ENCODE measurements around the gene PRKCE.
"Not testable (repeated sequence)": the region's sequence is repeated elsewhere in the genome, so short reads cannot be mapped to it uniquely, and the experiment has no call there.

PRKCE gene

DNA sequence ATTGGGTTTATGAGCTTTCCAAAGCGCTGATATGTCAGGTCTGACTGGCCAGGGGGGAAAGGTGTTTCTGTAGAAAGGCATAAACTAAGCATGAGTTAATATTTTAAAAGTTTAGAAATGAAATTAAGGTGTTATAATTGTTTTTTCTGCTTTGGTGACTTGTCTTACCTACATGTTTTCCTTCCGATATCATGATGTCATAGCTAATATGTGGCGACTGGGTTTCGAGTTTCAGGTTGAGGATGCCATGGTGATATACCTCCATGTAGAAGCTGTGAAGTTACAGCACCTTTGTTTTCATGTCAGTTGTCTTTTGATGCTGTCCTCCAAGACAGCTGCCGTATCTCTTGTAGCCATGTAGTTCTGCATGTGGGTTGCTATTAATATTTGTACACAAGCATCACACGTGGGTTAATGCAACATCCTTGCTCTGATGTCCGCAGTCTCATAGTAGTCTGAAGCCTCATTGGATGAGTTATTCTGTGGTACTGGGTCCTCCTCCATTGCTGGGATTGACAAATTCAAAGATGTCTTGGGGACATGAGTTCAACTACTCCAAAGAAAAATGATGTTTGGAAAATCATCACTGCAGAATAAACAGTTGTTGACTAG lies 230.6 kb downstream of the PRKCE start:
- no peak for FAIRE-seq

DNA sequence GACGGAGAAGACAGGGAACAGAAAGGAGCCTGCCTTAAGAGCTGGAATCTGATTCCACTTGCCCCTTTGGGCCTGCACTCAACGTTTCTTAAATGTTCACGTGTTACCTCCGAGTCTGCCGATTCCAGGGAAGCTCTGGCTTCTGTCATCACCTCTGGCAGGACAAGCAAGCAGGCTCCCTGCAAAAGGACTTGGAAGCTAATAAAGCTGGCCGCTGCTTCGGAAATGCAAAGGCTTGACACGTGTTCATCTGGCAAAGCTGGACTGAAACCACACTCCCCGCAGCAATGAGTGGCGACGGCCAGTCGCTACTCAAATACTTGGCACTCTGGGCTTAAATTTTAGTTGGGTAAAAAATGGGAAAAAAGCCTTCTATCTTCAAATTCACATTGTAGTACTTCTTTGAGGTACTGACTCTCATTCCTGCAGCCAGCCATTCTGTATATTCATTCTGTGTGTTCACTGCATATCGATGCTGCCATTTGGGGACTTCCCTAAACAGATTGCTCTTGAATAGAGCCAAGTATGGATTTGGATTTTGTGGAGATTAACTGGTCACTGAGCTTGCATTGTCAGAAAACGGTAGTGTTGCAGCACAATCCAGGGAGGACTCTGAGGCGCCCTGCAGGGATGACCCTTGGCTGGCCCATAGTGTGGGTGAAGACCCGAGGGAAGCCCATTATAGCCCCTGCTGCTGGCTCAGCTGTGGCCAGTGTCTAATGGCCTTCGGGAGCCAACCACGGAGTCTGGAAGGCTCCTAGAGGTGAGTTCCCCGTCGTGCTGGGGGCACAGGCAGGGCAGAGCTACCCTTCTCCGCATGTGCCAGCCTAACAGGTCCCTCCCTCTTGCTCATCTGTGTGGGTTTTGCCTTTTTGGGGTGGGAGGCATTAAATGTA lies 231.5 kb downstream of the PRKCE start:
- DNase-seq (ENCODE audit: insufficient read length, low spot score) (no peak), FAIRE-seq (no peak)

More for the DNA sequence above, 230.6 kb downstream of the PRKCE start:
- DNase-seq (ENCODE audit: insufficient read length, low spot score): no peak

DNA sequence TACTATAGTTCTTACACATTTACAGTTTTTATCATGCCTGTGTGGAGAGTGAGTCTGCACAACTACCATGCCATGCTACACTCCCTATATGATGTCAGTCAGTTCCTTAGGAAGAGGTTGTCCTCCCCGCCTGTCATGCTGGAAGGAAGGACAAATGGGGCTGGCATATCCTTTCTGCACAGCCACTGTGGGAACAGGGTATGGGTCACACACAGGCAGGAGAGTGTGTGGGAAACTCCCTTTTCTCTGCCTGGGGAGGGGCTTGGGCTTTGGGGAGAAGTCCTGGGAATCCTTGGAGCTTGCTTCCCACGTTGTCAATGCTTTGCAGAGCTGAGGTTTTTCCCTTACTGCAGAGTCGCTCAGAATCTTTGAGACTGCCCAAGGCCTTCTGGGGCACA lies 232.1 kb downstream of the PRKCE start:
- DNase-seq (ENCODE audit: insufficient read length, low spot score) (no peak), FAIRE-seq (no peak)

DNA sequence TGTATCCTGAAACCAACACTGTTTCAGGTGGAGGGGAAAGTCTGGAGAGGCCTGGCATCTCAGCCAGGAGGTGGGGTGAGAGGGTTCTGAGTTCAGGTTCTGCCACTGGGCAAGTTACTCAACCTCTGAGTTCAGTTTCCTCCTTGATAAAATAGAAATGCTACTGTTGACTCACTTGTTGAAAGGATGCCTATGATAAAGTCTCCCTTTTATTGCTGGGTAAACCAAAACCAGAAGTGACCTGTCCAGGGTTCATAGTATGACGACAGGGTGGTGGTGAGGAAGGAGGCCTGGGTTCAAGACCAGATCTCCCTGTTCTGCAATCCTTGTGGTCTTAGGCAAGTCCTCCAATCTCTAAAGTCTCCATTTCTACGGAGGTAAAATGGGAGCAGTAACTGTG lies 232.7 kb downstream of the PRKCE start:
- DNase-seq (ENCODE audit: insufficient read length, low spot score) (no peak), FAIRE-seq (no peak)

DNA sequence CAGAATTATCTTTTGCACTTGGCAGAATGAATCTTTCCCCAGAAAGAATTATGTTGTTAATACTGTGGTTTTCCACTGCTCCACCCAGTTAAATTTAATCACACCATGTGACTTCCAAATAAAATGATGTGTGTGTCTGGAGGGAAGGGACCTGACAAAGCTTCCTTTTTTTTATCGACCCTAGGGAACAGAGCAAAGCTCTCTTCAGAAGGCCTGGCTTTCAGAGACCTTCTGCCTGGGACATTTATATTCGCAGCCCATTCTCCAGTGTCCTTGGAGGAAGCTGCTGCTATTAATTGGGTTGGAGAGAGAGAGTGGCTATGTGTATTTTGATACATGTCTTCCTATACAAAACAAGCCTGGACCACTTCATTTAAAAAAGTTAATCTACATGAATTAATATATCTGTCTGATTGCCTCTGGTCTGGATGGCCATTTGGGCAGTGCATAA lies 233.7 kb downstream of the PRKCE start:
- DNase-seq (ENCODE audit: insufficient read length, low spot score): no peak
- no peak for FAIRE-seq

DNA sequence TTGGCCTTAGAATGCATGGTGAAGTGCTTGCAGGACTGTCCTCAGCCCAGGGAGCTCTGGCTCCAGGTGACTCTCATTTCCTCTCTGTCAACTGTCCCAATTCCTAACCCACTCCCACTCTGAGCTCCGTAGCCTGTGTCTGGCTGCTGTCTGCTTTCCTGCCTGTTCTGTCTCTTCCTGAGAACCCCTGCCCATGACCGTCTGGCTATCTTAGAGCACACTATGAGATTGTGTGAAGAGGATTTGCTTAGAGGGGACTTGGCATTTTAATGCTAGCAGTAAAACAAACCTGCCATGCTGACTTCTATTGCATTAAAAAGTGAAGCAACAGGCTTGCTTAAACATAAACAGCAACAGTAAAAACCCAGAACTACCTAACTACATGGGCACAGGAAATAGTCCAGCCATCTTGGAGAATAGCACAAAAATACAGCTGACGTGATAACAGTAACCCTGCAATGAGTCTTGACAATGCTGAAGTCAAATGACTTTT lies 234.7 kb downstream of the PRKCE start:
- no peak for DNase-seq (ENCODE audit: insufficient read length, low spot score)
- no peak for FAIRE-seq

DNA sequence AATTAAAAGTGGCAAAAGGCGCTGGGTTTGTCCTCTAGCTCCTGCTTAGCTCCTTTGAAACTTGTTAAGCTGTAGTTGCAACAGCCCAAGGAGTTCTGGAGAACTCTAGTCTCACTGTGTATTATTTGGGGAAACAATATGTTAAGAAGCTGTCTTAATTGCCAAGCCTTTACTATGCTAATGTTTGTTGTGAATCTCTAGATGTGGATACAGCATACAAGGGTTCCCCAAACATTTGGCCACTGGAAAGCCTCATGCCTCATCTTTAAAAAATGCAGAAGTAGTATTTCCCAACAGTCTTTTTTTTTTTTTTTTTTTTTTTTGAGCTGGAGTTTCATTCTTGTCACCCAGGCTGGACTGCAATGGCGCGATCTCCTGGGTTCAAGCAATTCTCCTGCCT lies 236.7 kb downstream of the PRKCE start:
- no peak for DNase-seq (ENCODE audit: insufficient read length, low spot score)
- FAIRE-seq: no peak

DNA sequence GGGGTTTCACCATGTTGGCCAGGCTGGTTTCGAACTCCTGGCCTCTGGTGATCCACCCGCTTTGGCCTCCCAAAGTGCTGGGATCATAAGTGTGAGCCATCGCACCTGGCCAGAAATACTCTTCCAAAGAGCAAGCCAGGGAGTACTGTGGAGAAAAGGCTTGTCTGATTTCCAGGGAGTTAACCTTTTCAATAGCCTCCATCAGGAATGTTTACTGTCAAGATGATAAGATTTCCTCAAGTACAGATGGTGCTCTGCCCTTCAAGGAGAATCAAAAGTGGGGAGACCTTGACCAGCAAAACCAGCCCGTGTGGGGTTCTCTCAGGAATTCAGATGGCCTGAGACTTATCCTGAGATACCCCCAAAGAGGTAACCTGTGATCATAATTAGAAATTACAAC lies 237.2 kb downstream of the PRKCE start:
- no peak for FAIRE-seq
- DNase-seq (ENCODE audit: insufficient read length, low spot score): no peak

DNA sequence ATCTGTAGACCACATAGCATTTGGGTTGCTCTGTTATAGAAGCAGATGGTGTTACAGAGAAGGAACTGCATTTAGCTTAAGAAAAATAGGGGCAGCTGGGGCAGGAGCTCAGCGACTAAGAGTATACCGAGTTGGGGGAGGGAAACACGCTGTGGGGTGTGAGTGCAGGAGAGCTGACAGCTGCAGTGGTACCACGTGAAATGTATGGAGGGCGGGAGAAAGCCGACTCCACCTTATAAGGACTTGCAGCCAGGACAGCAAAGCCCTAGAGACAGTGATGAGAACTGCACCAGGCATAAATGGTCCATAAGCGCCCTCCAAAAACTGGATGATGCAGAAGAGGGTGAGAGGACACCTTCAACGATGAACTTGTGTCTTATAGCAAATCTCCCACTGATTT lies 237.6 kb downstream of the PRKCE start:
- FAIRE-seq (no peak), DNase-seq (ENCODE audit: insufficient read length, low spot score) (no peak)

DNA sequence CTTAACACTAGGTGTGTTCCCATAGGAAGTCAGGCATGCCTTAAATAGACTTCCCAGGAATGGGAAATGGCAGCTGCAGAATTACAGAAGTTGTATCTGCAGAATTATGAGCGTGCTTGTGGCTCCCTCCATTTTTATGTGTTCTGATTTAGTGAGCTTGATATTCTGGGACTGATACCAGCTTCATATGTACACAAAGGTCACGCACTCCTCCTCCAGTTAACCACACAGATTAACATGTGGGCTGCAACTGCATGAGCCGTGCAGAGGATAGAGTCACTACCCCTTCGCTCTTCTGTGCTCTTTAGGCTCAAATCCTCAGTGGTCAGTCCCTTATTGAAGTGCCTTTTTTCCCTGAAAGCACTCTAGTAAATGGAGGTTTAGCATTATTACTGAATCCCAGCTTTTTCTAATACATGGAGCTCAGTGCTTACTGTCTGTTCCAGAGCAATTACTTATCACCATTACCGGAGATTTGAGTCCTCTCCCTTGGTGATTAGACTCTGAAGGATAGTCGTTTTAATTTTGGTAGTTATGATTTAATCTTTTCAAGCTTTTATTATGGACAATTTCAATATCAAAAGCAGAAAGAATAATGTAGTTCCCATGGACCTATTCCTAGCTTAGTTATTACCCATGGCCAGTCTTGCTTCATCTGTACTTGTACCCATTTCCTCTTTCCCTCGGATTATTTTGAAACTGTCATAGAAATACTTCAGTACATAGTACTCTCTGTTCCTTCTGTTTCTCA lies 238.3 kb downstream of the PRKCE start:
- FAIRE-seq: no peak
- no peak for DNase-seq (ENCODE audit: insufficient read length, low spot score)

DNA sequence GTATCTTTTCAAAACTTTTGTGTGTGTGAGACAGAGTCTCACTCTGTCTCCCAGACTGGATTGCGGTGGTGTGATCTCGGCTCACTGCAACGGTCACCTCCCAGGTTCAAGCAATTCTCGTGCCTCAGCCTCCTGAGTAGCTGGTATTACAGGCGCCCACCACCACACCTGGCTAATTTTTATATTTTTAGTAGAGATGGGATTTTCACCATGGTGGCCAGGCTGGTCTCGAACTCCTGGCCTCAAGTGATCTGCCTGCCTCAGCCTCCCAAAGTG lies 238.8 kb downstream of the PRKCE start:
- not testable (repeated sequence) for DNase-seq (ENCODE audit: insufficient read length, low spot score); FAIRE-seq

DNA sequence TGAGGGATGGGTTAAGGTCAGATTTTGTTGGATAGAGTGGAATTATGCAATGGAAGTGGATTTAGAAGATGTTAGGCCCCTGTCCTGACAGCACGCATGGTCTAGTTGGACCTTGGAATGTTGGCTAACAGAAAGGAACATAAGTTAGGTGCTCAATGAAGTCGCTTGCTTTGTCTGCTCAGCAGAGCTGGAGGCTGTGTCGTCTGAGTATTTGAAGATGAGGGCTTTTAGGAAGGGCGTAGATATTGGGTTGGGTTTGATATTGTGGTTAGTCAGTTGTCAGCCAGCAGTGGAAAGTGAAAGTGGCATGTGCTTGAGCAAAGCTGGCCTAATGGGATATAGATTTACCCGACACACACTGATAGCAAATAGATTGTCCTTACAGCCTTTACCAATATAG lies 239.3 kb downstream of the PRKCE start:
- FAIRE-seq: no peak
- DNase-seq (ENCODE audit: insufficient read length, low spot score): no peak

DNA sequence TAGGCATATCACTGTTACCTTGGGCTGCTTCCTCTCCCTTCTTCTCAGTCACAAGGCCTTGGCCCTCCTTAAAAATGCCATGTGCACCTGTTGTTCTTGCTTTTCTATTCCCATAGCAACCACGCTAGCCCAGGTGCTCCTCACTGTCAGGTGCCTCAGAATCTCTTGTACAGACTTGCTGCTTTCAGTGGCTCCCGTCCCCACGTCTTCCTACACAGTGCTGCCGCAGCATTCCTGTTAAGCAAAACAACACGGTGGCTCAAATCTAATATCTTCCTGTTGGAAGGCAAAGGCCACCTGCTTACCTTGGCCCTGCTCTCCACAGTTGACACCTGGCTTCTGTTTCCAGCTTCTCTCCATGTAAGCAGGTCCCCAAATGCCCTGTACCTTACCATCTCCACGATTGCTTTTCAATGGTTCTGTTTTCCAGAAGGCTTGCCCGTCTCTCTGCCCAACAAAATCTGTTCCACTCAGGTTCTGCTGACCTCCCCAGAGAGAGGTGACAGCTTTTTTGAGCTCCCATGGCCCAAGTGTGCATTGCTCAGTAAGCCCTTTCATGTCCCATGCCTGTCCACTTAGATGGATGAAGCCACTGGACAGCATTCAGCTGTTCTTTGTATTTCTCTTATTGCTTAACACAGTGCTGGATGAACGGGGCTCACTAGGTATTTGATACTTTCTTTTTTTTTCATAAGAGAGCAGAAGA lies 240.4 kb downstream of the PRKCE start:
- DNase-seq (ENCODE audit: insufficient read length, low spot score) (peak; percentile 17), FAIRE-seq (no peak)

DNA sequence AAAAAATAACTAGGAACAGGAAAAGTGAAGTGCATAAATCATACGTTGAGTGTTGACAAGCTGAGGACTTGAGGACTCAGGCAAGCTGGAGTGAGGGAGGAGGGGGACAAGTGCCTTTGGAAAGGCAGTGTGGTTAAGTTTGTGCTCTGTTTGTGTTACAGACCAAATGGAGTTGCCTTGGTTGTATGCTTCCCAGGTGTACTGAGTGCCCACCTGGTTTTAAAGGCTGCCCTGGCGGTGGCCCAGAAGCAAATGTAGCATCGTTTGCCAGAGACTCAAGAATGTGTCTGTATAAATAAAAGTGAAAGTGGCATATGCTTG lies 240.9 kb downstream of the PRKCE start:
- no peak for FAIRE-seq
- no peak for DNase-seq (ENCODE audit: insufficient read length, low spot score)

DNA sequence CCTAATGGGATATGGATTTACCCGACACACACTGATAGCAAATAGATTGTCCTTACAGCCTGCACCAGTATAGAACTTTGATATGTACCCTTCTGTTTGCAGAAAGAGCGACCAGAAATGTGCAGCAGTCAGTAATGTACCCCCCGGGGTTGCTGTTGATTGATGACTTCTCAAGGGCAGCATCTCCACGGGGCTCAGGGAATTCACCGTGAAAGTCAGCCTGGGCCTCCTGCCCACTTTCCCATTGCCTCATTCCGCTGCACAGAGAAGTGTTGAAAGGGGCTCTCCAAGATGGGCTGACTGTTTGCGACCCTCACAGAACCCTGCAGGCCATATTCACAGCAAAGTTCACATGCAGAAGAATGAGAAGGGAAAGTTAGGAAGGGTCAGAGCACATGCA lies 241.3 kb downstream of the PRKCE start:
- no peak for DNase-seq (ENCODE audit: insufficient read length, low spot score)
- FAIRE-seq: no peak

DNA sequence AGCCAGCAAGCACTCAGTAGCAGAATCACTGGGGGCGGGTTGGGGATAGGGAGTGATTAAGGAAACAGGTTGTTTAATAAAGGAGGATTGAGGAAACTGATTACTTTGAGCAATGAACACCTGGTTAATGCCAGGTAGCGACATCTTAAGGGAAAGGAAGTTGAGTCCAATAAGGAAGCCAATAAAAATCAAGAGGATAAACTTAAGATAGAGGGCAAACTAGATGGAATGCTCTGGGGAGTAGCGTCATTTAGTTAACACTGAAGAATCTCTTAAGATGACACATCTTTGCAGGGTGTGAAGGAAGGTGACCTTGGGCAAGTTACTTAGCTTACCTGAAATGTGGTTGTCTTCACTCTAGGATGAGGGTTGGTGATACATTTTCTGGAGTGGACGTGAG lies 242.7 kb downstream of the PRKCE start:
- DNase-seq (ENCODE audit: insufficient read length, low spot score) (no peak), FAIRE-seq (peak; percentile 79)

DNA sequence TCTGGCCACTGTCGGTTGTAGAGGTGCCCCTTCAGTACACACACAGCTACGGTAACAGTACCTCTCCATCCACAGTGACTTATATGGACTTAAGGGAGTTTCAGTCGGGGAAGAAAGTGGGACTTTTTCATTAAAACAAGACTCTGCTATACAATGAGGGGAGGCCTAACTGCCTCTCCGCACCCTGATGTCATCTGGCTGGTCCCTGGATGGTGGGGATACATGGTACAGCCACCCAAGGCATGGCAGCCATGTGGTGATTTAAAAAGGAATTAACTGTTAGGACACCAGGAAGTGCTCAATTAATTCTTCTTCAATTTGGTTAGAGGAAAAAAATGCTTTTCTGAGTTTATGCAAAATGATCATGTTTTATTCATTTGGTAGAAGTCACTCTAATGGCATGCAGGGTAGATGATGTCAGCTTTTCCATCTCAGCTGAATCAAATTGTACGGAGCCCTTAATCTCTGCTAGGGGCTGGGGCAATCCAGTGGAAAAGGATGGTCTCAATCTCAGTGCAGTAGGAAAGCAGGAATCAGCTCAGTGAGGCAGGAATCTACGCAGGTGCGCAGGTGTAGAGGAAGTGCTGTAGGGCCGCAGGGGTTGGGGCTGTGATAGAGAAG lies 243.9 kb downstream of the PRKCE start:
- FAIRE-seq: no peak
- DNase-seq (ENCODE audit: insufficient read length, low spot score): no peak

DNA sequence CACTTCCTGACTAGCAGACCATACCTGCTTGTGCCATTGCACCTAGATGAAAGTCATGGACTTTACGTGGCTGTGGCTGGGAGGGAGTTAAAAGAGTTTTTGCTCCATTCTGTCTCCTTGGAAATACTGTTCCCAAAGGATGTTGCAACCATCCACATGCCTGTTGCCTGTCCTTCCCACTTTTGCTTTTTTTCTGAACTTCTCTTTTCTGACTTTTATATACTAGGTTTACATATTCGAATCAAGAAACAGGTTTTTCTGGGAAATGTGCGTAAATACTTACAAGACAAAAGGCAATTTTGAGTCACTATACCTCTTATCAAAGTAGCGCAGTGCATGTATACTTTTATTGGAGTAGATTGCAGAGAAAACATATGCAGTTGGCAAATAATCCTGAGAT lies 244.8 kb downstream of the PRKCE start:
- DNase-seq (ENCODE audit: insufficient read length, low spot score): no peak
- FAIRE-seq: no peak

DNA sequence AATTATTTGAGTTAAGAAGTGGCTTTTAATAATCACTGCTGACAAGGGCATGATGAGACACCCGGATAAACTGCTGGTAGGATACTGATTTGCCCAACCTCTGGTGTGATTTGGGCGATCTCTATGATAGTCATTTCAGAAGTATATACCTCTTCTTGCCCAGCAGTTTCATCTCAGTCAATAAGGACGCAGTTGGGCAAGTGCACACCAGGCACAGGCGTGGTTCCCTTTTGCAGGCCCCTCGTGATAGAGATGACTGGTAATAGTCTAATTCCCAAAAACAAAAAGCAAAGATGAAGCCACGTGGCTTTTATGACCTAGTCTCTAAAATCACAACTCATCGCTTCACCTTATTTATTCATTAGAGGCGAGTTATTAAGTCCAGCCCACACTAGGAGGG lies 246.4 kb downstream of the PRKCE start:
- FAIRE-seq (no peak), DNase-seq (ENCODE audit: insufficient read length, low spot score) (no peak)

DNA sequence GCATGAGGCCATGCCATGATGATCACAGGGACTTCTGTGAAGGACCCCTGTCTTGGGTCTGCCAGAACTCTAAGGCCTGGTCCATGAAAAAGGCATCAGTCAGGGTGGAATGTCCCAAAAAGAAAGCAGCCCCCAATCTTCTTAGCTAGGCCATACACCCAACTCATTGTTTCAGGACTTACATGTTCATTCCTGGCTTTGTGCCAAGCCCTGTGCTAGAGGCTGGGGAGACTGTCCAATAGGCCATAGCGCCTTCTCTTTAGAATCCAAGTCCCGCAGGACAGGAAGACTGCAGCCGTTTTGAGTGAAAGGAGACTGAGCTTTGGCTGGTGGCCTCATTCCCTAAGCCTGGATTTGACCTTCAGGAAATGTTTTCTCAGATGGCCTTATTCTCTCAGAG lies 247.3 kb downstream of the PRKCE start:
- FAIRE-seq: no peak
- DNase-seq (ENCODE audit: insufficient read length, low spot score): no peak

DNA sequence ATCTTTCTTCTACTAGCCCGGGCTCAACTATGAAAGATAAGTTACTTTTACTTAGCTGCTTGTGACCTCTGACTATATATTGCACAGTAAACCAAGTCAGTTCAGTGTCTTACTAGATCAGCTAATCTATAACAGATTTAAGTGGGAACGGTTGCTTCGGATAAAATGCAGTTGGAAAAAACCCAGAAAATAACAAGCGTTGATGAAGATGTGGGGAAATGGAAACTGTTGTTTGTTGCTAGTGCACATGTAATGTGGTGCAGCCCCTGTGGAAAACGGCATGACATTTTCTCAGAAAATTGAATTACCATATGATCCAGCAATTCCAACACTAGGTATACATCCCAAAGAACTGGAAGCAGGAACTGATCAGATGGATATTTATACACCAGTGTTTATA lies 248.5 kb downstream of the PRKCE start:
- DNase-seq (ENCODE audit: insufficient read length, low spot score) (no peak), FAIRE-seq (no peak)
